Measurements from ENCODE around the gene NMB.

The NMB gene

GRCh38 chr15:84656972-84657371, 1.0 kb downstream of the NMB start:
- no peak overlapping the region for H2BK12ac ChIP-seq (ENCODE audit: low read length)
- no peak overlapping the region for H3K4me2 ChIP-seq (ENCODE audit: low read length)
- peaks cover 8% of the 10 kb centered on the region for H3K79me2 ChIP-seq (ENCODE audit: control insufficient read depth, insufficient read depth, low read length, poor library complexity)
- H3K9ac ChIP-seq (ENCODE audit: low read length), result no peak overlapping the region
- no peak overlapping the region for H4K12ac ChIP-seq (ENCODE audit: low read depth, low read length)
- H3K4ac ChIP-seq (ENCODE audit: low read depth, low read length), result no peak overlapping the region
- H3K9me3 ChIP-seq (ENCODE audit: insufficient read depth, low read depth, low read length), result no peaks in the 10 kb centered on the region
- H3K36me3 ChIP-seq (ENCODE audit: control insufficient read depth in 1 of 2, insufficient read depth in 2 of 2, low read length in 2 of 2), result peaks cover 4 to 6% of the 10 kb centered on the region in 2 experiments
- H3K18ac ChIP-seq (ENCODE audit: low read length), result no peak overlapping the region
- peaks cover 7% of the 10 kb centered on the region in 2 experiments for H3K4me1 ChIP-seq (ENCODE audit: control insufficient read depth in 1 of 2, insufficient read depth in 2 of 2, low read length in 2 of 2)
- H3K23ac ChIP-seq (ENCODE audit: low read length), result no peak overlapping the region
- no peak overlapping the region for H3K27ac ChIP-seq (ENCODE audit: low read depth, low read length)
- DNase-seq, result no peak
- no CpG with 5 or more reads among the region's 7 CpGs for WGBS (ENCODE audit: extremely low coverage, insufficient coverage, insufficient read length)
- H2BK120ac ChIP-seq (ENCODE audit: insufficient read depth, low read length, poor library complexity), result no peak overlapping the region
- no peak overlapping the region for H4K91ac ChIP-seq (ENCODE audit: low read depth, low read length)
- H3K79me1 ChIP-seq (ENCODE audit: low read length), result peaks cover 8% of the 10 kb centered on the region
- no peak overlapping the region for H3K4me3 ChIP-seq (ENCODE audit: low read depth, low read length)
- H3K27me3 ChIP-seq (ENCODE audit: insufficient read depth, low read length), result no peaks in the 10 kb centered on the region
- no peak overlapping the region for H4K8ac ChIP-seq (ENCODE audit: low read depth, low read length)
- H2BK5ac ChIP-seq (ENCODE audit: low read depth, low read length, poor library complexity), result no peak overlapping the region
- H2AFZ ChIP-seq (ENCODE audit: insufficient read depth, low read length, poor library complexity), result no peak overlapping the region
- H2AK5ac ChIP-seq (ENCODE audit: low read length), result peak overlapping the region; percentile 32
- H3K14ac ChIP-seq (ENCODE audit: low read length), result no peak overlapping the region

- Histone ChIP-seq H2BK120ac (ENCODE audit: insufficient read depth, low read length, poor library complexity) (no peak overlapping the region), H3K4ac (ENCODE audit: low read depth, low read length) (no peak overlapping the region)
- WGBS (ENCODE audit: extremely low coverage, insufficient coverage, insufficient read length), result no CpG with 5 or more reads among the region's 19 CpGs
These were observed 3.1 kb downstream of the NMB start for GRCh38 chr15:84654689-84655453.

GRCh38 chr15:84653910-84654688, 3.9 kb downstream of the NMB start, which contains the start of gene WDR73:
WDR73 (minus strand) TSS chr15:84654283; CDS start chr15:84654274, 9 bp downstream.
- Histone ChIP-seq H4K8ac (ENCODE audit: low read depth, low read length) (peak within 1 kb of the TSS; percentile 47), H3K36me3 (ENCODE audit: control insufficient read depth in 1 of 2, insufficient read depth in 2 of 2, low read length in 2 of 2) (peaks cover 14 to 18% of the 10 kb centered on the region in 2 experiments), H3K27ac (ENCODE audit: low read depth, low read length) (peak within 1 kb of the TSS; percentile 49), H2AK5ac (ENCODE audit: low read length) (peak within 1 kb of the TSS; percentile 11), H3K9me3 (ENCODE audit: insufficient read depth, low read depth, low read length) (no peaks in the 10 kb centered on the region), H2BK5ac (ENCODE audit: low read depth, low read length, poor library complexity) (peak within 1 kb of the TSS; percentile 10), H3K4me1 (ENCODE audit: control insufficient read depth in 1 of 2, insufficient read depth in 2 of 2, low read length in 2 of 2) (peaks cover 7% of the 10 kb centered on the region in 2 experiments), H3K23ac (ENCODE audit: low read length) (no peak within 1 kb of the TSS), H2BK120ac (ENCODE audit: insufficient read depth, low read length, poor library complexity) (no peak within 1 kb of the TSS), H3K4me2 (ENCODE audit: low read length) (peak within 1 kb of the TSS; percentile 74), H3K27me3 (ENCODE audit: insufficient read depth, low read length) (no peaks in the 10 kb centered on the region), H2AFZ (ENCODE audit: insufficient read depth, low read length, poor library complexity) (peak within 1 kb of the TSS; percentile 51), H3K79me1 (ENCODE audit: low read length) (peaks cover 8% of the 10 kb centered on the region), H3K4me3 (ENCODE audit: low read depth, low read length) (peak within 1 kb of the TSS; percentile 99), H3K9ac (ENCODE audit: low read length) (peak within 1 kb of the TSS; percentile 97), H3K4ac (ENCODE audit: low read depth, low read length) (peak within 1 kb of the TSS; percentile 17), H3K18ac (ENCODE audit: low read length) (peak within 1 kb of the TSS; percentile 27), H3K14ac (ENCODE audit: low read length) (peak within 1 kb of the TSS; percentile 56), H4K91ac (ENCODE audit: low read depth, low read length) (peak within 1 kb of the TSS; percentile 9), H3K79me2 (ENCODE audit: control insufficient read depth, insufficient read depth, low read length, poor library complexity) (peaks cover 8% of the 10 kb centered on the region), H2BK12ac (ENCODE audit: low read length) (no peak within 1 kb of the TSS), H4K12ac (ENCODE audit: low read depth, low read length) (peak within 1 kb of the TSS; percentile 45)
- WGBS (ENCODE audit: extremely low coverage, insufficient coverage, insufficient read length), result no CpG with 5 or more reads among the region's 49 CpGs
- DNase-seq, result peak; percentile 96 to 99

More at GRCh38 chr15:84654689-84655453, 3.1 kb downstream of the NMB start:
- Histone ChIP-seq H2BK5ac (ENCODE audit: low read depth, low read length, poor library complexity) (no peak overlapping the region), H3K36me3 (ENCODE audit: control insufficient read depth in 1 of 2, insufficient read depth in 2 of 2, low read length in 2 of 2) (peaks cover 12 to 13% of the 10 kb centered on the region in 2 experiments), H3K27me3 (ENCODE audit: insufficient read depth, low read length) (no peaks in the 10 kb centered on the region), H3K4me3 (ENCODE audit: low read depth, low read length) (peak overlapping the region; percentile 38), H3K4me1 (ENCODE audit: control insufficient read depth in 1 of 2, insufficient read depth in 2 of 2, low read length in 2 of 2) (peaks cover 7% of the 10 kb centered on the region in 2 experiments), H3K79me1 (ENCODE audit: low read length) (peaks cover 8% of the 10 kb centered on the region), H3K79me2 (ENCODE audit: control insufficient read depth, insufficient read depth, low read length, poor library complexity) (peaks cover 8% of the 10 kb centered on the region), H3K4me2 (ENCODE audit: low read length) (peak overlapping the region; percentile 74), H3K9ac (ENCODE audit: low read length) (peak overlapping the region; percentile 20), H4K8ac (ENCODE audit: low read depth, low read length) (peak overlapping the region; percentile 42), H3K23ac (ENCODE audit: low read length) (no peak overlapping the region), H4K91ac (ENCODE audit: low read depth, low read length) (no peak overlapping the region), H3K27ac (ENCODE audit: low read depth, low read length) (no peak overlapping the region), H2AFZ (ENCODE audit: insufficient read depth, low read length, poor library complexity) (no peak overlapping the region), H4K12ac (ENCODE audit: low read depth, low read length) (no peak overlapping the region), H2BK12ac (ENCODE audit: low read length) (no peak overlapping the region), H3K9me3 (ENCODE audit: insufficient read depth, low read depth, low read length) (no peaks in the 10 kb centered on the region), H3K18ac (ENCODE audit: low read length) (no peak overlapping the region), H2AK5ac (ENCODE audit: low read length) (no peak overlapping the region), H3K14ac (ENCODE audit: low read length) (no peak overlapping the region)
- peak; percentile 23 to 69 for DNase-seq

GRCh38 chr15:84653584-84653909, 4.5 kb downstream of the NMB start:
- DNase-seq, result no peak
- WGBS (ENCODE audit: extremely low coverage, insufficient coverage, insufficient read length), result no CpG with 5 or more reads among the region's 7 CpGs
- peak overlapping the region; percentile 20 for H2AFZ ChIP-seq (ENCODE audit: insufficient read depth, low read length, poor library complexity)

More at GRCh38 chr15:84653584-84653909, 4.5 kb downstream of the NMB start:
- Histone ChIP-seq H2AK5ac (ENCODE audit: low read length) (peak overlapping the region; percentile 11), H3K27ac (ENCODE audit: low read depth, low read length) (peak overlapping the region; percentile 49), H3K27me3 (ENCODE audit: insufficient read depth, low read length) (no peaks in the 10 kb centered on the region), H3K36me3 (ENCODE audit: control insufficient read depth in 1 of 2, insufficient read depth in 2 of 2, low read length in 2 of 2) (peaks cover 15 to 22% of the 10 kb centered on the region in 2 experiments), H4K8ac (ENCODE audit: low read depth, low read length) (peak overlapping the region; percentile 47), H3K18ac (ENCODE audit: low read length) (peak overlapping the region; percentile 27), H3K9me3 (ENCODE audit: insufficient read depth, low read depth, low read length) (no peaks in the 10 kb centered on the region), H3K14ac (ENCODE audit: low read length) (peak overlapping the region; percentile 56), H4K91ac (ENCODE audit: low read depth, low read length) (peak overlapping the region; percentile 9), H2BK12ac (ENCODE audit: low read length) (no peak overlapping the region), H3K9ac (ENCODE audit: low read length) (peak overlapping the region; percentile 97), H2BK120ac (ENCODE audit: insufficient read depth, low read length, poor library complexity) (no peak overlapping the region), H3K23ac (ENCODE audit: low read length) (no peak overlapping the region), H3K79me1 (ENCODE audit: low read length) (peaks cover 8% of the 10 kb centered on the region), H3K79me2 (ENCODE audit: control insufficient read depth, insufficient read depth, low read length, poor library complexity) (peaks cover 8% of the 10 kb centered on the region), H3K4me2 (ENCODE audit: low read length) (peak overlapping the region; percentile 74), H4K12ac (ENCODE audit: low read depth, low read length) (peak overlapping the region; percentile 3), H3K4me3 (ENCODE audit: low read depth, low read length) (peak overlapping the region; percentile 99), H3K4ac (ENCODE audit: low read depth, low read length) (peak overlapping the region; percentile 17), H3K4me1 (ENCODE audit: control insufficient read depth in 1 of 2, insufficient read depth in 2 of 2, low read length in 2 of 2) (peaks cover 5 to 7% of the 10 kb centered on the region in 2 experiments), H2BK5ac (ENCODE audit: low read depth, low read length, poor library complexity) (peak overlapping the region; percentile 10)
